Osteocyte (in vitro differentiated cells): ENCODE data around the gene UTP18. TPM values are rescaled to one million over a fixed set of nuclear protein-coding genes. Genes with fewer than 3 reads are reported as not detected.

Experiments used
- DNase-seq: peaks from one replicate; pipeline ENCODE4 v3.0.0; 2021; ENCODE audit warnings: mixed read lengths; ENCODE audit not compliant: unreplicated experiment; ENCODE audit errors: extremely low spot score
- H3K27ac Mint-ChIP-seq: one replicate; pipeline ENCODE4 v1.8.0; 2021; ENCODE audit warnings: mild to moderate bottlenecking, mixed read lengths; ENCODE audit not compliant: unreplicated experiment
- H3K27me3 Mint-ChIP-seq: one replicate; pipeline ENCODE4 v1.8.0; 2021; ENCODE audit warnings: mixed read lengths; ENCODE audit not compliant: unreplicated experiment
- H3K36me3 Mint-ChIP-seq: one replicate; pipeline ENCODE4 v1.8.0; 2021; ENCODE audit warnings: mixed read lengths; ENCODE audit not compliant: unreplicated experiment
- H3K4me1 Mint-ChIP-seq: one replicate; pipeline ENCODE4 v1.8.0; 2021; ENCODE audit warnings: mixed read lengths; ENCODE audit not compliant: unreplicated experiment
- H3K4me3 Mint-ChIP-seq: one replicate; pipeline ENCODE4 v1.8.0; 2021; ENCODE audit warnings: mild to moderate bottlenecking, moderate library complexity, mixed read lengths; ENCODE audit not compliant: unreplicated experiment
- H3K9me3 Mint-ChIP-seq: one replicate; pipeline ENCODE4 v1.8.0; 2021; ENCODE audit warnings: mixed read lengths; ENCODE audit not compliant: unreplicated experiment
- total RNA-seq: library from RNA; stranded (reverse); gene quantifications from 2 replicates; pipeline ENCODE4 v1.2.1, GENCODE V29; 2021
- TF ChIP-seq, protein P1 (sequence below): fragments of 200-600 bp; sonication (generic); IDR thresholded peaks from 2 replicates; pipeline ENCODE4 v1.5.0; 2021; ENCODE audit warnings: antibody characterized with exemption, mild to moderate bottlenecking, moderate library complexity

The UTP18 gene
- total RNA-seq, 1 donor from 2014 or later = 25.3 TPM

DNA sequence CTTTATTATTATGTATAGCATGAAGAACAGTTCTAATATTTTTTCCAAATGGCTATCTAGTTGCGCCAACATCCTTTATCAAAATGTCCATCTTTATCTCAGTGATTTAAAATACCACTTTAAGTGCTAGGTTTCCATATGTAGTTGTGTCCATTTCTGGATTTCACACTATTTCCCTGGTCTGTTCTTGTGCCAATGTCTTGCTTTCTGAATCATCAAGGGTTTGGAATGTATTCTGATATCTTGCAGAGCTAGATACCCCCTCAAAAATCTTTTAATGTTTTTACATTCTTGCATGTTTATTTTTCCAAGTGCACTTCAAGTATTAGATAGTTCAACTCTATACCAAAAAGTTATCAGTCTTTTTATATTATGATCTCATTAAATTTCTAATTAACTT lies 14.8 kb upstream of the UTP18 start:
- TF ChIP-seq, protein P1, sequence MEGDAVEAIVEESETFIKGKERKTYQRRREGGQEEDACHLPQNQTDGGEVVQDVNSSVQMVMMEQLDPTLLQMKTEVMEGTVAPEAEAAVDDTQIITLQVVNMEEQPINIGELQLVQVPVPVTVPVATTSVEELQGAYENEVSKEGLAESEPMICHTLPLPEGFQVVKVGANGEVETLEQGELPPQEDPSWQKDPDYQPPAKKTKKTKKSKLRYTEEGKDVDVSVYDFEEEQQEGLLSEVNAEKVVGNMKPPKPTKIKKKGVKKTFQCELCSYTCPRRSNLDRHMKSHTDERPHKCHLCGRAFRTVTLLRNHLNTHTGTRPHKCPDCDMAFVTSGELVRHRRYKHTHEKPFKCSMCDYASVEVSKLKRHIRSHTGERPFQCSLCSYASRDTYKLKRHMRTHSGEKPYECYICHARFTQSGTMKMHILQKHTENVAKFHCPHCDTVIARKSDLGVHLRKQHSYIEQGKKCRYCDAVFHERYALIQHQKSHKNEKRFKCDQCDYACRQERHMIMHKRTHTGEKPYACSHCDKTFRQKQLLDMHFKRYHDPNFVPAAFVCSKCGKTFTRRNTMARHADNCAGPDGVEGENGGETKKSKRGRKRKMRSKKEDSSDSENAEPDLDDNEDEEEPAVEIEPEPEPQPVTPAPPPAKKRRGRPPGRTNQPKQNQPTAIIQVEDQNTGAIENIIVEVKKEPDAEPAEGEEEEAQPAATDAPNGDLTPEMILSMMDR = no peak
- Mint-ChIP-seq H3K4me1 (peaks cover 15% of the 10 kb centered on the region), H3K4me3 (no peak overlapping the region), H3K27me3 (no peaks in the 10 kb centered on the region), H3K27ac (no peak overlapping the region), H3K9me3 (no peaks in the 10 kb centered on the region), H3K36me3 (peaks cover 9% of the 10 kb centered on the region)
- no peak for DNase-seq

DNA sequence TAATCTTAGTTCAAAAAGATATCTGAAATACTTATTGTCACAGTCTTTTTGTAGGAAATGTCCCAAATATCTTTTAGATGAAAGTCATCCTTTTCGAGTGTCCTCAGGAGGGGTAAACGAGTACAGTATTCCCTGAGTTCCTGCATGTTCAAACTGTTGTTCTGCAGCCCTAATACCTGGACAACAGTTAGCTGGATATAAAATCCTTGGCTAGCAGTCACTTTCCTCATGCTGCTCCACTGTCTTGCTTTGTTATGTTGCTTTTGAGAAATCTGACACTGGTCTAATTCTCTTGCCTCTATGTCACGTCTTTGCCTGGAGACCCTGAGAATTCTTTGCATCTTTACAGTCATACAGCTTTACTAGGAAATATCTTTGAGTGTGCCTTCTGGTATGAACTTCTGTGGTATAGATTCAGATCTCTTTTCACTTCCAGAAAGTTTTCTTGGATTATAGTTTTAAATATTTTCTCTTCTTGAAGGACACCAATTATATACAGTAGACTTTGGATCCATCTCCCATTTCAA lies 10.0 kb upstream of the UTP18 start:
- H3K27me3 Mint-ChIP-seq = no peaks in the 10 kb centered on the region
- peaks cover 22% of the 10 kb centered on the region for H3K4me1 Mint-ChIP-seq
- no peaks in the 10 kb centered on the region for H3K9me3 Mint-ChIP-seq
- H3K36me3 Mint-ChIP-seq = peaks cover 30% of the 10 kb centered on the region
- DNase-seq = no peak
- TF ChIP-seq, protein P1 = no peak
- no peak overlapping the region for H3K4me3 Mint-ChIP-seq
- H3K27ac Mint-ChIP-seq = no peak overlapping the region

DNA sequence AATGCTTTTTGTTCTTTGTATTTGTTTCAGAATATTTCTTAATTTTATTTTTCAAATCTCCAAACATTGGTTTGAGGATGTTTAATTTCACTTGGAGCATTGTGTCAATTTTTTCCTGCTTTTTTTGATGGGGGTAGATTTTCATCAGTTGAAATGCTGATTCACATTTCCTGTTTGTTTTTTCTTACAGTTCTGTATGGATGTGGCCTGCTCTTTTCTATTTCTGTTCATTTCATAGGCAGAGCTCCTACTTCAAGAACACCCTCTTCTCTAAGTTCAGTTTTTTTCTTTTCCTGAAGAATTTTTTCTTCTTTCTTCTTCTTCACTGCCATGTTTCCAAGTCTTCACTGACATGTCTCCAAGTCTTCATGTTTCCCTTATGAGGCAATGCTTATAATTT lies 9.3 kb upstream of the UTP18 start:
- no peak for DNase-seq
- H3K36me3 Mint-ChIP-seq = peaks cover 32% of the 10 kb centered on the region
- no peaks in the 10 kb centered on the region for H3K27me3 Mint-ChIP-seq
- peaks cover 19% of the 10 kb centered on the region for H3K4me1 Mint-ChIP-seq
- no peaks in the 10 kb centered on the region for H3K9me3 Mint-ChIP-seq
- TF ChIP-seq, protein P1 = no peak
- H3K27ac Mint-ChIP-seq = peak overlapping the region; percentile 24
- no peak overlapping the region for H3K4me3 Mint-ChIP-seq

DNA sequence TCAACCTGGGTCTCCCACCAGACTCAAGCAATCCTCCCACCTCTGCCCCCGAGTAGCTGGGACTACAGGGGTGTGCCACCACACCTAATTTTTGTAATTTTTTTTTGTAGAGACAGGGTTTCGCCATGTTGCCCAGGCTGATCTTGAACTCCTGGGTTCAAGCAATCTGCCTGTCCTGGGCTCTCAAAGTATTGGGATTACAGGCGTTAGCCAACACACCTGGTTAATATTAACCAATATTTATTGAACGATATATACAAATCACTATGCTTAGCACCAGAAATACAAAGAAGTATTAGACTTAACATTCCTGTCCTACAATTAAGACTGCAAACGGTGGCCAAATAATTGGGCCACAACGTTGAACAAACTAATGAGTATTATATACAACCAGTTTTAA lies 4.7 kb upstream of the UTP18 start:
- no peaks in the 10 kb centered on the region for H3K9me3 Mint-ChIP-seq
- peaks cover 38% of the 10 kb centered on the region for H3K4me1 Mint-ChIP-seq
- DNase-seq = no peak
- peaks cover 25% of the 10 kb centered on the region for H3K36me3 Mint-ChIP-seq
- no peaks in the 10 kb centered on the region for H3K27me3 Mint-ChIP-seq
- TF ChIP-seq, protein P1 = no peak
- no peak overlapping the region for H3K4me3 Mint-ChIP-seq
- H3K27ac Mint-ChIP-seq = no peak overlapping the region

DNA sequence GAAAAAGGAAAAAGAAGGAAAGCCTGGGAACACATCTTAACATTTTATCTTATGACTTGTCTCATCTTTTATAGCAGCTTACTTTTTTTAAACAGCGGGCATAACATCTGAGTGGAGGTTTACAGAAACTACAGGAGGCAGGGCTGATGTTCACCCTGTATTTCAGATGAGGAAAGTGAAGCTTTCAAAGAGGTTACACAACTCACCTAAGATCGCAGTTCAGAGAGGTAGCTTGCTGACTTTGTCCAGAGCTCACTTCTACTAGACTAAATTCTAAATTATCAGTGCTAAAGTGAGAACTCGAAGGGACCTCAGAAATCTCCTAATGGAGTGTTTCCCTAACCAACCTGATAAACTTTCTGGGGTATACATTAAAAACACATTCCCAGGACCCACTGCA lies 4.2 kb upstream of the UTP18 start:
- no peak for DNase-seq
- Mint-ChIP-seq H3K27ac (no peak overlapping the region), H3K9me3 (no peaks in the 10 kb centered on the region), H3K4me1 (peaks cover 34% of the 10 kb centered on the region), H3K36me3 (peaks cover 20% of the 10 kb centered on the region), H3K4me3 (no peak overlapping the region), H3K27me3 (no peaks in the 10 kb centered on the region)
- TF ChIP-seq, protein P1 = no peak
